ENCODE results near the gene TXN2. TPM values are rescaled to one million over a fixed set of nuclear protein-coding genes. Genes with fewer than 3 reads are reported as not detected.
A peak's percentile ranks its signal among the peaks of the same experiment; 100 is the strongest.

The TXN2 gene
- total RNA-seq, 2 experiments from 2014 or later: 112 to 113 TPM

GRCh38 chr22:36505998-36506635 lies 24.7 kb upstream of the TXN2 start:
- peak overlapping the region; percentile 34 for H3K27ac Mint-ChIP-seq
- H3K9me3 Mint-ChIP-seq: peaks cover 3% of the 10 kb centered on the region
- no peaks in the 10 kb centered on the region for H3K27me3 Mint-ChIP-seq

GRCh38 chr22:36497910-36498665 lies 16.6 kb upstream of the TXN2 start:
- H3K27me3 Mint-ChIP-seq: no peaks in the 10 kb centered on the region

More at GRCh38 chr22:36505998-36506635, 24.7 kb upstream of the TXN2 start:
- Mint-ChIP-seq H3K4me1 (peaks cover 20% of the 10 kb centered on the region), H3K36me3 (peaks cover 30% of the 10 kb centered on the region), H3K4me3 (peak overlapping the region; percentile 79)
- DNase-seq: no peak

GRCh38 chr22:36493690-36494110 lies 12.3 kb upstream of the TXN2 start:
- no peaks in the 10 kb centered on the region for H3K27me3 Mint-ChIP-seq
- no peak for DNase-seq
- peaks cover 7% of the 10 kb centered on the region for H3K4me1 Mint-ChIP-seq
- H3K4me3 Mint-ChIP-seq: no peak overlapping the region
- H3K36me3 Mint-ChIP-seq: peaks cover 34% of the 10 kb centered on the region
- H3K9me3 Mint-ChIP-seq: no peaks in the 10 kb centered on the region
- peak overlapping the region; percentile 52 for H3K27ac Mint-ChIP-seq

More at GRCh38 chr22:36497910-36498665, 16.6 kb upstream of the TXN2 start:
- H3K9me3 Mint-ChIP-seq: no peaks in the 10 kb centered on the region
- peaks cover 26% of the 10 kb centered on the region for H3K36me3 Mint-ChIP-seq
- no peak overlapping the region for H3K4me3 Mint-ChIP-seq
- no peak for DNase-seq
- H3K27ac Mint-ChIP-seq: no peak overlapping the region
- H3K4me1 Mint-ChIP-seq: peaks cover 7% of the 10 kb centered on the region

GRCh38 chr22:36492109-36492508 lies 10.7 kb upstream of the TXN2 start:
- no peak for DNase-seq
- Mint-ChIP-seq H3K27ac (no peak overlapping the region), H3K36me3 (peaks cover 37% of the 10 kb centered on the region), H3K27me3 (no peaks in the 10 kb centered on the region), H3K4me3 (no peak overlapping the region), H3K9me3 (peaks cover 3% of the 10 kb centered on the region), H3K4me1 (peaks cover 7% of the 10 kb centered on the region)

GRCh38 chr22:36491155-36491554 lies 9.7 kb upstream of the TXN2 start:
- Mint-ChIP-seq H3K4me1 (peaks cover 7% of the 10 kb centered on the region), H3K36me3 (peaks cover 41% of the 10 kb centered on the region), H3K27ac (no peak overlapping the region), H3K9me3 (peaks cover 4% of the 10 kb centered on the region), H3K27me3 (no peaks in the 10 kb centered on the region), H3K4me3 (no peak overlapping the region)
- no peak for DNase-seq

GRCh38 chr22:36486619-36487384 lies 5.4 kb upstream of the TXN2 start:
- Mint-ChIP-seq H3K4me3 (no peak overlapping the region), H3K27ac (no peak overlapping the region), H3K36me3 (peaks cover 23% of the 10 kb centered on the region), H3K4me1 (peaks cover 2% of the 10 kb centered on the region), H3K27me3 (no peaks in the 10 kb centered on the region), H3K9me3 (peaks cover 4% of the 10 kb centered on the region)
- peak; percentile 52 for DNase-seq

GRCh38 chr22:36480941-36481392 lies 473 bp downstream of the TXN2 start:
- Mint-ChIP-seq H3K4me1 (peaks cover 15% of the 10 kb centered on the region), H3K36me3 (peaks cover 10% of the 10 kb centered on the region), H3K27ac (peak overlapping the region; percentile 98), H3K9me3 (no peaks in the 10 kb centered on the region), H3K27me3 (no peaks in the 10 kb centered on the region), H3K4me3 (peak overlapping the region; percentile 98)
- no peak for DNase-seq

GRCh38 chr22:36478966-36479365 lies 2.5 kb downstream of the TXN2 start:
- H3K4me3 Mint-ChIP-seq: no peak overlapping the region
- H3K27ac Mint-ChIP-seq: no peak overlapping the region
- H3K4me1 Mint-ChIP-seq: peaks cover 15% of the 10 kb centered on the region
- peaks cover 18% of the 10 kb centered on the region for H3K36me3 Mint-ChIP-seq
- no peak for DNase-seq
- no peaks in the 10 kb centered on the region for H3K9me3 Mint-ChIP-seq
- no peaks in the 10 kb centered on the region for H3K27me3 Mint-ChIP-seq

- no peaks in the 10 kb centered on the region for H3K27me3 Mint-ChIP-seq
- DNase-seq: no peak
- H3K27ac Mint-ChIP-seq: no peak overlapping the region
- no peak overlapping the region for H3K4me3 Mint-ChIP-seq
- H3K4me1 Mint-ChIP-seq: peaks cover 12% of the 10 kb centered on the region
- H3K9me3 Mint-ChIP-seq: no peaks in the 10 kb centered on the region
- H3K36me3 Mint-ChIP-seq: peaks cover 16% of the 10 kb centered on the region
Observed at GRCh38 chr22:36475341-36475740, 6.1 kb downstream of the TXN2 start.

- H3K9me3 Mint-ChIP-seq: no peaks in the 10 kb centered on the region
- no peak overlapping the region for H3K4me3 Mint-ChIP-seq
- H3K27ac Mint-ChIP-seq: no peak overlapping the region
- peaks cover 16% of the 10 kb centered on the region for H3K4me1 Mint-ChIP-seq
- no peak for DNase-seq
- no peaks in the 10 kb centered on the region for H3K27me3 Mint-ChIP-seq
- H3K36me3 Mint-ChIP-seq: peaks cover 13% of the 10 kb centered on the region
Observed at GRCh38 chr22:36472689-36473088, 8.8 kb downstream of the TXN2 start.

GRCh38 chr22:36471341-36471821 lies 10.1 kb downstream of the TXN2 start:
- H3K36me3 Mint-ChIP-seq: peaks cover 10% of the 10 kb centered on the region
- no peak for DNase-seq
- H3K27ac Mint-ChIP-seq: no peak overlapping the region
- H3K27me3 Mint-ChIP-seq: no peaks in the 10 kb centered on the region
- H3K9me3 Mint-ChIP-seq: no peaks in the 10 kb centered on the region
- H3K4me1 Mint-ChIP-seq: peaks cover 24% of the 10 kb centered on the region
- no peak overlapping the region for H3K4me3 Mint-ChIP-seq

GRCh38 chr22:36470994-36471331 lies 10.5 kb downstream of the TXN2 start:
- no peaks in the 10 kb centered on the region for H3K27me3 Mint-ChIP-seq
- no peak overlapping the region for H3K27ac Mint-ChIP-seq
- peaks cover 24% of the 10 kb centered on the region for H3K4me1 Mint-ChIP-seq
- DNase-seq: no peak
- peaks cover 10% of the 10 kb centered on the region for H3K36me3 Mint-ChIP-seq
- no peak overlapping the region for H3K4me3 Mint-ChIP-seq
- no peaks in the 10 kb centered on the region for H3K9me3 Mint-ChIP-seq

- no peaks in the 10 kb centered on the region for H3K27me3 Mint-ChIP-seq
- no peak overlapping the region for H3K4me3 Mint-ChIP-seq
- DNase-seq: peak; percentile 78
- peak overlapping the region; percentile 42 for H3K27ac Mint-ChIP-seq
- peaks cover 24% of the 10 kb centered on the region for H3K4me1 Mint-ChIP-seq
- H3K36me3 Mint-ChIP-seq: peaks cover 5% of the 10 kb centered on the region
- H3K9me3 Mint-ChIP-seq: no peaks in the 10 kb centered on the region
Observed at GRCh38 chr22:36470162-36470993, 11.1 kb downstream of the TXN2 start.

- no peak for DNase-seq
Observed at GRCh38 chr22:36469094-36469710, 12.2 kb downstream of the TXN2 start.

More at GRCh38 chr22:36469094-36469710, 12.2 kb downstream of the TXN2 start:
- H3K36me3 Mint-ChIP-seq: peaks cover 3% of the 10 kb centered on the region
- H3K4me1 Mint-ChIP-seq: peaks cover 24% of the 10 kb centered on the region
- no peak overlapping the region for H3K27ac Mint-ChIP-seq
- no peaks in the 10 kb centered on the region for H3K27me3 Mint-ChIP-seq
- no peak overlapping the region for H3K4me3 Mint-ChIP-seq
- H3K9me3 Mint-ChIP-seq: no peaks in the 10 kb centered on the region
